Choroid plexus epithelial cell (primary cell): ENCODE results near the gene PRTFDC1.

Source experiments
- DNase-seq: peaks from one replicate; pipeline ENCODE4 v3.0.0-alpha.2; 2010; ENCODE audit warnings: low read depth
- H3K4me3 ChIP-seq: 2 replicates; pipeline ENCODE4 v1.5.1; 2011; ENCODE audit warnings: low read depth, mild to moderate bottlenecking, control low read depth, low read length, moderate library complexity
- CTCF ChIP-seq: conservative IDR thresholded peaks from 2 replicates; pipeline ENCODE4 v1.5.1; 2011; ENCODE audit warnings: low read depth, mild to moderate bottlenecking, control low read depth, inconsistent platforms, low read length, moderate library complexity

The PRTFDC1 gene

GRCh38 chr10:24989867-24990266 lies 37.5 kb upstream of the PRTFDC1 start:
- peak; percentile 26 for DNase-seq
- peak; percentile 13 for TF ChIP-seq CTCF

DNA sequence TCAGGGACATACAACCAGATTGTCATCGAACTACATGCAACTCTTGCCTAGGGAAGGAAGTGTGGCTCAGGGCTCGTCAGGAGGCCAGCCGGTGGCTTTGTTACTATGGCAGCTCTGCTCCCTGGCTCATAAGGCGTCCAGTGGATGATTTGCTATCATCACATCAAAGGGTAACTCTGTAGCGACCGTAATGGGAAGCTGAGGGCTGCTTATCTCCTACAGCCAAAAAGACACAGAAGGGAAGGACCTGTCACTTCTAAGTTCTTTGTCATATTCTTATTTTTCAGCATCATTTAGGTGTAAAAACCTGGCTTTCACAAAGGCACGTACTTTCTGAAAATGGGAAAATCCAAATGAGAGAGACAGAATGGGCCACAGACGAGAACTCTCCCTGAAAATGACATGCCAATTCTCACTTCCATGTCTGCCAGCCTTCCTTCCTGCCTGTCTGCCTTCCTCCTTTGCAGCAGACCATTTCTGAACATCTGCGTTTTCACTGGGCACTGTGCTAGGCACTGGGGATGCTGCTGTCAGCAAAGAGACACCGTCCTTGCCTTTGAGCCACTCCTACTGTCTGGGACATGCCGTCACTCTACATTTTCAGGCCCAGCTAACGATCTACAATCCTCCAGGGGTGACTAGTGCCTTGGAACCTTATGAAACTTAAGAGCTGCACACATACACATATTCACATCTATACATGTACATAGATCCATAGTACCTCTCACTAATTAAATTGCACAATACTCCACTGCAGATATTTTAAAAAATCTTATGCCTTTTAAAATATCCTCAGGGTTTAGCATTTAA lies 36.6 kb upstream of the PRTFDC1 start:
- TF ChIP-seq CTCF, result no peak
- H3K4me3 ChIP-seq, result no peak overlapping the region
- DNase-seq, result no peak

More at GRCh38 chr10:24989867-24990266, 37.5 kb upstream of the PRTFDC1 start:
- no peak overlapping the region for H3K4me3 ChIP-seq

GRCh38 chr10:24984906-24985305 lies 32.5 kb upstream of the PRTFDC1 start:
- no peak overlapping the region for H3K4me3 ChIP-seq
- no peak for DNase-seq
- no peak for TF ChIP-seq CTCF

GRCh38 chr10:24983946-24984345 lies 31.5 kb upstream of the PRTFDC1 start:
- DNase-seq, result no peak
- TF ChIP-seq CTCF, result no peak
- H3K4me3 ChIP-seq, result no peak overlapping the region

DNA sequence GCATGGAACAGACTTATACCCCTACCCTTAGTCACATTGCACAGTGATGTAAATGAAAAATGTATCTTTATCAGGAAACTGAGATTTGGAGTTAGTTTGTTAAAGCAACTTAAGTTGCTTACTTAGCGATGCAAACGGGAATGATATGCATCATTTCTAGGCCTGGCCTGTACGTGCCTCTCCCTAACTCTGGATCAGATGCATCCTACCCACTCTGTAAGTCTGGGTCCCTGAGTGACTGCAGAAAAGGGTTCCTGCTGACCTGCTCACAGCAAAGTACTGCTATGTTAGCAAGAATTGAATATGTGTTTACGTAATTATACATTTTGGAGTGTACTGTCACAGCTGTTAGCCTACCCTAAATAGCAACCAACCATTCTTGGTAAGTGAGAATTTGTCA lies 30.7 kb upstream of the PRTFDC1 start:
- no peak for TF ChIP-seq CTCF
- H3K4me3 ChIP-seq, result no peak overlapping the region
- no peak for DNase-seq

DNA sequence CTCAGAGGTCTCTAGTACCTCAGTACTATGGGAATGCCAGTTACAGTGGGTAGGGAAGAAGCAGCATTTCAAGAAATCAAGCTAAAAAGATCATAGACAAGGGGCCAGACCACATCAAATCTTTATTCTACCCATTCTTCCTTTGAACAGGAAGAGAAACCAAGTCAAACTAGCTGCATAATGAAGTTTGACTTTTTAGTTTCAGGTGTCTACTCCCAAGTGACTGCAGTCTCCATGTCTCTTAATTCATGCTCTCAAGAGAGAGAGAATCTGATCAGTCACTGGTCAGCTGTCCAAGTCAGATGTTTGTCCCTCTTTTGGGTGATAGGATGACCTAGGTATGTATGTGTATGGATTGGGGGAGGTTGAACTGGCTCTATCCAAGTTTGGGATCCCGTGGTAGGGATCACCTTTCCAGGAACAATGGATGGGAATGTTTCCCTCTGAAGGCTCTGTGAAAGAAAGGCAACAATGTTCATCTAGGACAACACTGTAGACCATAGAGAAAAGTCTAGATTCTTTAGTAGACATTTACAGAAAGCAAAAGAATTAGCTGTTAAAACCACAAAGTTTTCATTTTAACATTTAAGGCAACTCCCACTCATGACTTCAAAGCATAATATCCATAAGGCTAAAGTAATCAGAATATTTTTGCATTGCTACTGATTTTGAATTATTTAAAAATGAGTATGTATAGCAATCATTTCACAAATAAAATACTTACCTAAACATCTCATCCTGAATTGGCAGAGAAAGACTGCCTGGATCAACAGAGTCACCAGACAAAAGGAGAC lies 30.1 kb upstream of the PRTFDC1 start:
- no peak overlapping the region for H3K4me3 ChIP-seq
- DNase-seq, result no peak
- TF ChIP-seq CTCF, result no peak
